Large intestine (tissue), 3 donors: Measurements from ENCODE around the gene BAIAP2L1. TPM values are rescaled to one million over a fixed set of nuclear protein-coding genes. Genes with fewer than 3 reads are reported as not detected.

Experiments
- DNase-seq, 2 donors: peaks; one replicate each; pipeline versions ENCODE4 v3.0.0 to v3.0.0-alpha.2; 2013
- H3K27ac ChIP-seq: one replicate; pipeline ENCODE4 v1.5.1; 2013; ENCODE audit warnings: low read length
- H3K27me3 ChIP-seq: 2 replicates; pipeline ENCODE4 v1.6.1; 2013; ENCODE audit warnings: low read length; ENCODE audit not compliant: control insufficient read depth, insufficient read depth
- H3K36me3 ChIP-seq: 2 replicates; pipeline ENCODE4 v1.6.1; 2013; ENCODE audit warnings: low read length; ENCODE audit not compliant: control insufficient read depth, insufficient read depth
- H3K4me1 ChIP-seq: one replicate; pipeline ENCODE4 v1.6.1; 2013; ENCODE audit warnings: low read length; ENCODE audit not compliant: control insufficient read depth, insufficient read depth
- H3K4me3 ChIP-seq: one replicate; pipeline ENCODE4 v1.5.1; 2013; ENCODE audit warnings: low read length
- H3K9me3 ChIP-seq: one replicate; pipeline ENCODE4 v1.6.1; 2013; ENCODE audit warnings: mild to moderate bottlenecking, low read depth, low read length, moderate library complexity; ENCODE audit not compliant: control insufficient read depth
- WGBS: methylation state at CpG from one replicate; pipeline ENCODE4 v1.1.5; 2013; ENCODE audit warnings: low lambda C conversion rate; ENCODE audit not compliant: insufficient coverage; 5-methylcytosine and 5-hydroxymethylcytosine counted together
- polyA plus RNA-seq: library from polyadenylated mRNA; unstranded; fragments of 120-200 nt; gene quantifications from one replicate; pipeline ENCODE4 v1.2.1, GENCODE V29; 2013

BAIAP2L1 gene
- polyA plus RNA-seq, 1 donor, result 30.3 TPM

DNA sequence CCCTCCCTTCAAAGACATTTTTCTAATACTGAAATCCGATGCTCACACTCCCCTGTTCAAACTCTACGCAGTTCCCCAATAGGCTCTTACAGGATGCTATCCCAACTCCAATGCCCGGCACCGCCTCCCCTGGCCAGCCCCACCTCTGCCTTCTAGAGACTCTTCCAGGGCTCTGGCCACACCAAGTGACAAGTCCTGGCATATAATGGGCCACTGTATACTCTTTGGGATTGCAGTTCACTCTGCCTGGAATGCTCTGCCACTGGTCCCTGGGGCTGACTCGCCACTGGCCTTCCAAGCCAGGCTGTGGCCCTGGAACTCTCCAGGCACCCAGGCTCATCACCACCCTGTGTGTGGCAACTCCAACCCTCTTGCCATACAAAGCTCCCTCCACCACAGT lies 122.5 kb downstream of the BAIAP2L1 start:
- Histone ChIP-seq H3K27me3 (no peaks in the 10 kb centered on the region), H3K4me1 (peaks cover 7% of the 10 kb centered on the region), H3K9me3 (no peaks in the 10 kb centered on the region), H3K27ac (no peak overlapping the region), H3K36me3 (peaks cover 3% of the 10 kb centered on the region), H3K4me3 (no peak overlapping the region)
- DNase-seq, result no peak
- WGBS, result no CpG with 5 or more reads among the region's 5 CpGs

DNA sequence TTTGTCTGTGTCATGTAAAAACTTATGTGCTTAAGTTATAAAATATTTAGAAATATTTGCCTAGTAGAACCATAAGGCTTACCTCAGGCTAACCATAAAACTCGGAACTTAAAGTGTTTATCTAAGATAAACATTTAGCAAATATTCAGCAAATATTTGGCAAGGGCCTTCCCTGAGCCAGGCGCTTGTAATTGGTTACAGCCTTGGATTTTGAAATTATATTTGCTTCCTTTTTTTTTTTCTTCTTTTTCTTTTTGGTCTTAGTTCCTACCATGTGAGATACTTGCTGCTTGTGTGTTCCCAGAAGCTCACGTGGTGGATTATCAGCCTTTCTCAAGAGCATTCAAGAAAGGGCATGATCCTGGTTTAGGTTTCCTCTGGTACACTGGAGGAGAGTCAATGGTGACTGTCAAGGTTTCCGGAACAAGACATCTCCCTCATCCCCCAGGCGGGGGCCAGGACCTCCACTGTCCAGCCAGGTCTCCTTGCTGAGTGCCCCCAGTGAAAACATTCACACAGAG lies 124.6 kb downstream of the BAIAP2L1 start:
- Histone ChIP-seq H3K36me3 (no peaks in the 10 kb centered on the region), H3K4me1 (no peaks in the 10 kb centered on the region), H3K9me3 (no peaks in the 10 kb centered on the region), H3K27ac (peak overlapping the region; percentile 44), H3K4me3 (no peak overlapping the region), H3K27me3 (no peaks in the 10 kb centered on the region)
- DNase-seq, result peak in 1 of 2 donors; percentile 65
- 10% methylated on average over 2 of the region's 5 CpGs for WGBS

DNA sequence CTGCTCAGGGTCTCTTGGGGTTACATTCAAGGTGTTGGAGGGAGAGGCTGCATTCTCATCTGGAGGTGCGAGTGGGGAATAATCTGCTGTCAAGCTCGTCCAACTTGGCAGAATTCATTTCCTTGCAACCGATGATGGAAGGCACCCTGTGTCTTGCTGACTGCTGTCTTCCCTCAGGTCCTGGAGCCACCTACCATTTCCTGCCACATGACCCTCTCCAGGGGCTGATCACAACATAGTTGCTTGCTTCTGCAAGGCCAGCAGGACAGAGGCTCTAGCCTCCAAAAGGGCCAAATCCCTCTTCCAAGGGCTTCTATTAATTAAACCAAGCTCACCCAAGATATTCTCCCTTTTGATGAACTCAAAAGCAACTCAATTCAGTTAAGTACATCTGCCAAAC lies 133.6 kb downstream of the BAIAP2L1 start:
- no peak overlapping the region for H3K4me3 ChIP-seq
- no CpG with 5 or more reads among the region's 3 CpGs for WGBS

DNA sequence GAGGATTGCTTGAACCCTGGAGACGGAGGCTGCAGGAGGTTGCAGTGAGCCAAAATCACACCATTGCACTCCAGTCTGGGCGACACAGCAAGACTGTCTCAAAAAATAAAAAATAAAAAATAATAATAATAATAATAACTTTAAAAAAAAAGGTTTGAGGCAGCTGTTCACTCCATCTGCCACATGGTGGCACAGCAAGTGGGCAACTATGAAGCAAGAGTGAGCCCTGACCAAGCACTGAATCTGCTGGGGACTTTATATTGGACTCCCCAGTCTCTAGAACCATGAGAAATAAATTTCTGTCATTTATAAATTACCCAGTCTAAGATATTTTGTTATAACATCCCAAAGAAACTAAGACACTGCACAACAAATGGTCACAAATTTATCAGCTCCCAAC lies 134.1 kb downstream of the BAIAP2L1 start:
- Histone ChIP-seq H3K36me3 (no peaks in the 10 kb centered on the region), H3K9me3 (no peaks in the 10 kb centered on the region), H3K27ac (no peak overlapping the region), H3K4me1 (no peaks in the 10 kb centered on the region), H3K27me3 (no peaks in the 10 kb centered on the region), H3K4me3 (no peak overlapping the region)
- no CpG with 5 or more reads among the region's 2 CpGs for WGBS
- DNase-seq, result no peak

More for the DNA sequence above, 133.6 kb downstream of the BAIAP2L1 start:
- Histone ChIP-seq H3K36me3 (no peaks in the 10 kb centered on the region), H3K27ac (no peak overlapping the region), H3K4me1 (no peaks in the 10 kb centered on the region), H3K27me3 (no peaks in the 10 kb centered on the region), H3K9me3 (no peaks in the 10 kb centered on the region)
- no peak for DNase-seq

DNA sequence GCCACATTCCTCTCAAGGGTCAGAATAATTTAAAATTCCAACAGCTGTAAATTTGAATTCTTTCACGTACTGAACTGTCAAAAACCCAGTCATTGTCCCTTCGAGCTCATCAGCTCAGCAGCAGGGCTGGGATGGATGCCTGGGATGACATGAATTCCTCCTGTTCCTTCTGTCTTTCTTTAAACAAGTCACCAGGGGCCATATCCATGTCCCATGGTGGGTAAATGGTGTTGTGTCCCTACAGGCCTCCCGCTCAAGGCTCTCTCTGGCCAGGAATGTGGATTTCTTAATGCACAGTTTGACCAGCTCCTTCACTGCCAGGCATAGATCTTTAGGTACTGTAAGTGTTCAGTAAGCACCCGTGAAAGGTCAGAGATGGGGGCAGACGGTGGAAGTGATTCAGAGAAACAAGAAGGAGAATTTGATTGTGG lies 135.0 kb downstream of the BAIAP2L1 start:
- DNase-seq, result no peak
- Histone ChIP-seq H3K27ac (no peak overlapping the region), H3K4me3 (no peak overlapping the region), H3K36me3 (peaks cover 5% of the 10 kb centered on the region), H3K9me3 (no peaks in the 10 kb centered on the region), H3K4me1 (no peaks in the 10 kb centered on the region), H3K27me3 (no peaks in the 10 kb centered on the region)
- 100% methylated on average over 2 of the region's 5 CpGs for WGBS

DNA sequence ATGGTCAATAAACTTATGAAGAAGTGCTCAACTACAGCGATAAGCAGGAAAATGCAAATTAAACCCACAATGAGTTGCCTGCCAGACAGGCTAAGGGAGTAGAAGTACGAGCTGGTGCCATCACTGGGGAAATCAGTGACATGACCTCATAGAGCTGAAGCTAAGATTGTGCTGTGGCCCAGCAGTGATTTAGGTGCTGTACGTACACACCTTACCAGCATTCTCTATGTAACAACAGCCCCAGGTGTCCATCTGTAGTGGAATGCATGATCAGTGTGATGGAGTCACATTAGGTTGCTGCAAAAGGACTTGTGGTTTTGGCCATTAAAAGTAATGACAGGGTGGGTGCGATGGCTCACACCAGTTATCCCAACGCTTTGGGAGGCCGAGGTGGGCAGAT lies 143.2 kb downstream of the BAIAP2L1 start:
- no peak for DNase-seq
- Histone ChIP-seq H3K27me3 (no peaks in the 10 kb centered on the region), H3K36me3 (peaks cover 15% of the 10 kb centered on the region), H3K27ac (no peak overlapping the region), H3K9me3 (no peaks in the 10 kb centered on the region), H3K4me1 (peaks cover 5% of the 10 kb centered on the region), H3K4me3 (no peak overlapping the region)
- no CpG with 5 or more reads among the region's 6 CpGs for WGBS

DNA sequence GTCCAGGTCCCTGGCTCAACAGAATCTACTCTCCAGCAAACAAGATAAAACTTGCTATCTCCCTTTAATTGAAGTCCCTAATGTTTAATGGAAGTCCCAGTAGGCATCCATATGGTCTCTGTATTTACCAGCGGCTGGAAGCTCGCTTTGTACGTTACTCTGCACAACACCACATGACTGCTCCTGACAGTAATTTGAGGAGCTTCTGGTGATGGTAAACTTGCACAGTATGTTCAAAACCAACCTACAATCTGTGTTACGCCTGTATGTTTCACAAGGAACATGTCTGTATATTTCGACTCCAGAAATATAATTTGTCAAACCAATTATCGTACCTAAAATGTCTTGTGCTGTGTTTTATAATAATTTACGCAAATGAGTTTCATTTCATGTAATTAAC lies 144.5 kb downstream of the BAIAP2L1 start:
- Histone ChIP-seq H3K9me3 (no peaks in the 10 kb centered on the region), H3K4me1 (peaks cover 6% of the 10 kb centered on the region), H3K27me3 (no peaks in the 10 kb centered on the region), H3K4me3 (no peak overlapping the region), H3K27ac (no peak overlapping the region), H3K36me3 (peaks cover 14% of the 10 kb centered on the region)
- 100% methylated on average over 2 of the region's 7 CpGs for WGBS
- DNase-seq, result no peak

DNA sequence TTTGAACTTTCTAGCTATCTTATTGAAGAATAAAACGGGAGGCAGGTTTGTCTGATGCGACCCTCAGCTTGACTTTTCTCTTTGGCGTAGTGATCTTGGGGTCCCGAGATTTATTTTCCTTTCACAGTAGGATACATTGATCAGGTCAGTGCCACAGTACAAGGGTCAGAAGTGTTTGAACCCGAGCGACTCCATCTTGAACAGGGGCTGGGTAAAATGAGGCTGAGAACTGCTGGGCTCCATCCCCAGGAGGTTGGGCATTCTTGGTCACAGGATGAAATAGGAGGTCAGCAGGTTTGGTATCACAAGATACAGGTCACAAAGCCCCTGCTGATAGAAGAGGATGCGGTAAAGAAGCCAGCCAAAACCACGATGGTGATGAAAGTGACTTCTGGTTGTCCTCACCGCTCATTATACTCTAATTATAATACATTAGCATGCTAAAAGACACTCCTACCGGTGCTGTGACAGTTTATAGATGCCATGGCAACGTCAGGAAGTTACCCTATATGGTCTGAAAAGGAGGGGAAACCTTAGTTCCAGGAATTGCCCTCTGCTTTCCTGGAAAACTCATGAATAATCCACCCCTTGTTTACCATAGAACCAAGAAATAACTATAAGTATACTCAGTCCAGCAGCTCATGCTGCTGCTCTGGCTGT lies 145.8 kb downstream of the BAIAP2L1 start:
- Histone ChIP-seq H3K36me3 (peaks cover 7% of the 10 kb centered on the region), H3K27ac (no peak overlapping the region), H3K27me3 (no peaks in the 10 kb centered on the region), H3K9me3 (no peaks in the 10 kb centered on the region), H3K4me3 (no peak overlapping the region), H3K4me1 (peaks cover 16% of the 10 kb centered on the region)
- 100% methylated on average over 2 of the region's 11 CpGs for WGBS
- no peak for DNase-seq

DNA sequence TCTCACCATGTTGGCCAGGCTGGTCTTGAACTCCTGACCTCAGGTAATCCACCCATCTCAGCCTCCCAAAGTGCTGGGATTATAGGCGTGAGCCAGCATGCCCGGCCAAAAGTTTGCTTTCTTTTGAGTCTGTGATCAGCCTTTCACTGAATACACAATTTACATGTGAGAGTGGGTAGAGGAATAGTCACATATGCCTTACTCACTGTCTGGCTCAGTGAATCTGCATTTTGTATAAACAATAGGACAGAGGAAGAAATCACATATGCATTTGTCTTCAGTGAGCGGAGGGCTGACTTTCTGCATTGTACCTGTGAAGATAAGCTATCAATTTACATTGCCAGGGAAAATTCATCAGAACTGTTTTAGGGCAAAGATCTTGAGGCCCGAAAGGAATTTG lies 146.4 kb downstream of the BAIAP2L1 start:
- WGBS, result 40% methylated on average over 1 of the region's 4 CpGs
- no peak overlapping the region for H3K4me3 ChIP-seq
- H3K36me3 ChIP-seq, result peaks cover 7% of the 10 kb centered on the region
- H3K27ac ChIP-seq, result no peak overlapping the region
- peaks cover 16% of the 10 kb centered on the region for H3K4me1 ChIP-seq
- DNase-seq, result no peak
- no peaks in the 10 kb centered on the region for H3K27me3 ChIP-seq
- H3K9me3 ChIP-seq, result no peaks in the 10 kb centered on the region

DNA sequence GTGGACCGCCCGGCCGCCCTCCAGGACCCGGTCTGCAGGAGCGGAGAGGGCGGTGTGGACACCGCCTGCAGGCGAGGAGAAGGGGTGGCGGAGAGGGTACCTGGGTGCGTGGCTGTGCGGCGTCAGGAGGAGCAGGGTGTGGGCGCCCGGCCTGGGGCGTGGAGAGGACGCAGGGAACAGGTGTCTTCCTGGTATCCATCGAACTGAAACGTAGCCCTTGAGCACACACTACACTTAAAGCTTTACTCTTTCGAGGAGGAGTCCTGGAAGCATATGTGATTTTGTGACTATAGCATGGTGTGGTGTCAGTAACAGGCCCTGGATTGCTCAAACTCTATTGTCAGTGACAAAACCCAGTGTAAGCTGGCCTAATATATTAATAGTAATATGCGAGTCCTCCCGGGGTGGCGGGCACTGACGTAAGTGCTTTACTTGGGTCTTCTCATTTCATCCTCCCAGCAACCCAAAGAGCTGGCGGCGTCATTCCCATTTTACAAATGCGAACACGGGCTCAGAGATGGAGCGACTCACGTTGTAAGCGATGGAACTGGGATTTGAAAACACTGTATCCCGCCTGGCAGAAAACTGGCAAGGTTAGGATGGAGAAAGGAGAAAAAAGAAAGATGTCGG lies 148.3 kb downstream of the BAIAP2L1 start:
- Histone ChIP-seq H3K9me3 (no peaks in the 10 kb centered on the region), H3K4me3 (peak overlapping the region; percentile 89), H3K27me3 (no peaks in the 10 kb centered on the region), H3K36me3 (peaks cover 4% of the 10 kb centered on the region), H3K27ac (peak overlapping the region; percentile 84), H3K4me1 (peaks cover 16% of the 10 kb centered on the region)
- no CpG with 5 or more reads among the region's 32 CpGs for WGBS
- DNase-seq, result no peak
